Psoas muscle (tissue), 8 donors: Measurements from ENCODE around the gene GGT6. TPM values are rescaled to one million over a fixed set of nuclear protein-coding genes. Genes with fewer than 3 reads are reported as not detected.
A peak's percentile ranks its signal among the peaks of the same experiment; 100 is the strongest.

Experiments
- ATAC-seq, 4 donors: fragments of 200-7000 bp; cut with Tn5 transposase; one replicate each; pipeline ENCODE4 v1.9.1; 2020; ENCODE audit warnings: moderate library complexity in 3 of 4, mild to moderate bottlenecking in 2 of 4
- DNase-seq, 2 donors: peaks; one replicate each; pipeline ENCODE4 v3.0.0-alpha.2; 2020
- H3K27ac ChIP-seq: fragments of 200-600 bp; one replicate; pipeline ENCODE4 v1.8.0; 2022
- H3K27me3 ChIP-seq, 3 donors: fragments of 200-600 bp in 1 of 3; one replicate each; pipeline versions ENCODE4 v1.6.1 to v1.8.0; 2013 to 2022; ENCODE audit warnings: low read length in 2 of 3, mild to moderate bottlenecking in 2 of 3, moderate library complexity in 1 of 3; ENCODE audit not compliant: insufficient read depth in 3 of 3
- H3K36me3 ChIP-seq, 2 donors: fragments of 200-600 bp in 1 of 2; one replicate each; pipeline versions ENCODE4 v1.6.1 to v1.8.0; 2013 to 2022; ENCODE audit warnings: low read depth in 1 of 2, mild to moderate bottlenecking in 1 of 2, moderate library complexity in 1 of 2; ENCODE audit not compliant: insufficient read depth in 1 of 2
- H3K4me1 ChIP-seq: fragments of 200-600 bp; one replicate; pipeline ENCODE4 v1.8.0; 2022
- H3K4me3 ChIP-seq: fragments of 200-600 bp; one replicate; pipeline ENCODE4 v1.8.0; 2022; ENCODE audit warnings: mild to moderate bottlenecking
- H3K9me3 ChIP-seq: fragments of 200-600 bp; one replicate; pipeline ENCODE4 v1.8.0; 2022
- CTCF ChIP-seq: fragments of 200-600 bp; IDR thresholded peaks from one replicate; pipeline ENCODE4 v1.8.0; 2022; ENCODE audit warnings: antibody characterized with exemption
- WGBS, 3 donors: extraction: QIAGEN DNeasy Blood & Tissue Kit; methylation state at CpG; one replicate each; pipeline versions ENCODE4 v1.1.6 to v1.1.7; 2013; 5-methylcytosine and 5-hydroxymethylcytosine counted together
- intact Hi-C, 2 donors: fragments of 100-400 bp; cut with DNase I; formaldehyde crosslinking; loops; one replicate each; pipeline versions ENCODE4 v1.11.0 to v1.14.2; 2022
- polyA plus RNA-seq, 3 donors: library from polyadenylated mRNA; stranded (reverse); fragments of 200-250 nt; gene quantifications; one replicate each; pipeline ENCODE4 v1.2.3, GENCODE V29; 2013
- total RNA-seq, 4 donors: library from RNA; stranded (reverse); fragmentation: NEBNext Ultra II Directional in 2 of 4; extraction: Animal tissue kit (Norgen Biotek cat#: 25700) in 2 of 4; gene quantifications; one replicate each; pipeline versions ENCODE4 v1.2.1 to v1.2.4, GENCODE V29; 2021 to 2023
- donor health status: healthy with polysubstance abuse.
- donor health status: DM: no; HTN: no; CAD: no; lungs with moderate emphysema.
- donor health status: Bipolar disorder and iron deficiency.
- donor health status: healthy.
- donor health status: DM: yes; HTN: yes; CAD: no.
- donor health status: DM: no; HTN: no; CAD: no.
- donor health status: DM: no; HTN: no; CAD: no.
- donor health status: DM: yes; HTN: yes; CAD: no.

GGT6 gene
- total and polyA plus RNA-seq, 7 donors, result 0.03 TPM; not detected in 6

GRCh38 chr17:4573669-4574068, 13.3 kb upstream of the GGT6 start:
- Histone ChIP-seq H3K4me3 (no peak overlapping the region), H3K27ac (peak overlapping the region; percentile 77), H3K4me1 (peaks cover 35% of the 10 kb centered on the region), H3K9me3 (no peaks in the 10 kb centered on the region), H3K36me3 (no peaks in the 10 kb centered on the region), H3K27me3 (no peaks in the 10 kb centered on the region)
- peak; percentile 73 to 91 for DNase-seq
- intact Hi-C loops, result no loop called here
- 21 to 25% (median 21%) methylated on average over 7 of the region's 7 CpGs for WGBS, 3 donors
- no peak for TF ChIP-seq CTCF
- peak; percentile 88 to 94 (median 90) for ATAC-seq

- intact Hi-C loops, result no loop called here
- Histone ChIP-seq H3K4me1 (peaks cover 35% of the 10 kb centered on the region), H3K27me3 (no peaks in the 10 kb centered on the region), H3K4me3 (no peak overlapping the region), H3K36me3 (no peaks in the 10 kb centered on the region), H3K9me3 (no peaks in the 10 kb centered on the region), H3K27ac (peak overlapping the region; percentile 77)
- 48 to 64% (median 60%) methylated on average over 4 of the region's 4 CpGs for WGBS, 3 donors
- DNase-seq (no peak), ATAC-seq (no peak)
- TF ChIP-seq CTCF, result no peak
Observed at GRCh38 chr17:4573115-4573514, 12.7 kb upstream of the GGT6 start.

GRCh38 chr17:4572131-4572530, 11.8 kb upstream of the GGT6 start:
- H3K27ac ChIP-seq, result peak overlapping the region; percentile 2
- intact Hi-C loops, result no loop called here

GRCh38 chr17:4569591-4569990, 9.2 kb upstream of the GGT6 start:
- intact Hi-C loops, result loop anchor here in 1 of 2 donors (10.0 kb wide), 1 partner anchor 335 kb away; the partner anchor contains the start of gene CHRNE
- H3K9me3 ChIP-seq, result no peaks in the 10 kb centered on the region
- H3K4me3 ChIP-seq, result no peak overlapping the region
- no peaks in the 10 kb centered on the region for H3K27me3 ChIP-seq
- no peak for DNase-seq
- no peak overlapping the region for H3K27ac ChIP-seq
- no peak for ATAC-seq
- H3K36me3 ChIP-seq, result no peaks in the 10 kb centered on the region
- peaks cover 16% of the 10 kb centered on the region for H3K4me1 ChIP-seq
- WGBS, 3 donors, result 91 to 100% (median 100%) methylated on average over 1 of the region's 1 CpG
- TF ChIP-seq CTCF, result no peak

More at GRCh38 chr17:4572131-4572530, 11.8 kb upstream of the GGT6 start:
- Histone ChIP-seq H3K27me3 (no peaks in the 10 kb centered on the region), H3K36me3 (no peaks in the 10 kb centered on the region), H3K4me3 (no peak overlapping the region), H3K4me1 (peaks cover 32% of the 10 kb centered on the region), H3K9me3 (no peaks in the 10 kb centered on the region)
- no peak for TF ChIP-seq CTCF
- peak in 1 of 4 donors; percentile 22 for ATAC-seq
- 53 to 65% (median 61%) methylated on average over 9 of the region's 9 CpGs for WGBS, 3 donors
- DNase-seq, result no peak

GRCh38 chr17:4566785-4567184, 6.4 kb upstream of the GGT6 start:
- no peaks in the 10 kb centered on the region for H3K9me3 ChIP-seq
- peak overlapping the region; percentile 36 for H3K27ac ChIP-seq
- TF ChIP-seq CTCF, result peak; percentile 72
- peak; percentile 87 to 94 (median 92) for ATAC-seq
- no peaks in the 10 kb centered on the region for H3K36me3 ChIP-seq
- H3K27me3 ChIP-seq, result no peaks in the 10 kb centered on the region
- peaks cover 9% of the 10 kb centered on the region for H3K4me1 ChIP-seq
- 19 to 21% (median 20%) methylated on average over 5 of the region's 5 CpGs for WGBS, 3 donors
- no peak overlapping the region for H3K4me3 ChIP-seq
- intact Hi-C loops, result loop anchor here (1.0 to 10.0 kb wide), 3 partner anchors 60 to 338 kb away; partner anchors contain the start of gene CHRNE (in 1 of the 2)
- DNase-seq, result peak in 1 of 2 donors; percentile 49
